ENCODE measurements around the gene PRSS2.
"Not testable (repeated sequence)": the region's sequence is repeated elsewhere in the genome, so short reads cannot be mapped to it uniquely, and the experiment has no call there.

Gene PRSS2

DNA sequence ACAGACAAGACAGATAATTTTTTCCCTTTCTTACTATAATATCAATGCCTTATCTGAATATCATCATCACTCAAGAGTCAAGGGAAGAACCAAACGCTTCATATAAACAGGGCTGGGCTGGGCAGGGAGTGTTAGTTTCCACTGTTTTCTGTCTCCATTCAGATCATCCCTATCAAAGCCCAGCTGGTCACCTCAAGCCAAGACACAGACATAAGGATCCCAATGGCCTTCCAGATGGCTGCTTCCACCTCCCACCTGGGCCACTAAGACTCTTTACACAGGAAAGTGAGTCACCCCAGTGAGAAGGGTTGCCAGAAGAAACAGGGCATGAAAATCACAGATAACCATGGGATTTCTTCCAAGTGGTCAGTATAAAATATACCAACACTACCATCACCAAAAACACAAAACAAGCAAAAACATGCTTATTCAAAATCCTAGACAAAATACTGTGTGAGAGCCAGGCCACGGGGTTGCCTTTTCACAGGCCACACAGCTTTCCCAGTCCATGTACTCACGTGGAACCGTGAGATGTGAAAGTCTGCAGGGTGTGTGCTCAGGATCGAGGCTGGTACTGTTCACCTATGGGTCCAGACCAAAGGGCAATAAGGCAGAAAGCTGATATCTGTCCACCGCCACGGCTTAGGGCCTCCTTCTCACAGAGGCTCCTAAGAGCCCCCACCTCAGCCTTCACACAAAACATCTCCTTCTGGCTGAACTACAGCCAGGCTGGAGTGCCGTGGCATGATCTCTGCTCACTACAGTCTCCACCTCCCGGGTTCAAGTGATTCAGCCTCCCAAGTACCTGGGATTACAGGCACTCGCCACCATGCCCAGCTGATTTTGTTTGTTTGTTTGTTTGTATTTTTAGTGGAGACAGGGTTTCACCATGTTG lies 15.8 kb upstream of the PRSS2 start:
- Histone ChIP-seq H4K20me1 (no peaks in the 10 kb centered on the region), H3K27me3 (no peaks in the 10 kb centered on the region)

DNA sequence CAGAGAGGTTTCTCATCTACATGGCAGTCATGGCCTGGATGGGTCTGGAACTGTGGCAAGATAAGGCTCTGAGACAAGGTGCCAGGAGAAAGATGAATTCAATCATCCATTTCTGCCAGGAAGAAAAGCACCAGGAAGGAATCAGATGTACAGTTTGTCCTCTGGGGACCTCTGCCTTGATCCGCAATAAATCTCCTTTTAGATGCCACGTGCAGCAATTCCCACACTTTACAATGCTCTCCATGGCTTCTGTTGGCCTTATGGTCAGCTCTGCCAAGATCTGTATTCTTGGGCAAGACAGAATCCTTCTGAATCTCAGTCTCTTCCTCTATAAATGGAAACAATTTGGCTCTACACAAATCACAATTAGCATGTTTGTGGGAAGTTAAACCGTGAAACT lies 12.5 kb upstream of the PRSS2 start:
- H4K20me1 ChIP-seq; H3K9ac ChIP-seq; H3K36me3 ChIP-seq; H3K27ac ChIP-seq; H3K4me3 ChIP-seq; H3K4me1 ChIP-seq; H3K27me3 ChIP-seq; H3K9me3 ChIP-seq (replicated peaks in 1 of 11); H3K4me2 ChIP-seq: not testable (repeated sequence)

More for the DNA sequence above, 15.8 kb upstream of the PRSS2 start:
- H3K4me1 ChIP-seq, result no peaks in the 10 kb centered on the region
- no peak for TF ChIP-seq Cebpa-rat (IDR thresholded peaks at IDR 0.05)
- H3K27ac ChIP-seq, result no peak overlapping the region
- no peaks in the 10 kb centered on the region for H3K36me3 ChIP-seq
- H3K4me2 ChIP-seq, result no peak overlapping the region
- no peak overlapping the region for H3K9ac ChIP-seq
- H3K9me3 ChIP-seq (replicated peaks in 1 of 11), result no peaks in the 10 kb centered on the region
- no peak overlapping the region for H3K4me3 ChIP-seq

DNA sequence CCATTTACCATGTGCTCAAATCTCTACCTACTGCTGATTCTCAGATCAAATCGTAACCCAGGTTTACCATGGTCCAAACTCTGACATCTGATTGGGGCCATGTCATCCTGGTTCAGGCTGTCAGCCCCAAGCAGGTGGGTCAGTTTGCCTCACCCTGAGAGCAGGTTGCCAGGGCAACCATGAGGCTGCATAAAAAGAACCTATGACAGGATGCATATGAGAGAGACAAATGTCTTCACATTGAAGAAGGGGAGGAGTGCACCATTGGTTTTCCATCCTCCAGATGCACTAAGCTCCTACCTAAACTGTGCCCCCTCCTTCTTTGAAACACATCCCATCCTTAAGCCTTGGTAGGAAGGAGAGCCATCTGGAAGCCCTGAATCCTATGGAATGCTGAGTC lies 11.3 kb upstream of the PRSS2 start:
- H3K9ac ChIP-seq, result no peak overlapping the region
- H3K27ac ChIP-seq, result no peak overlapping the region
- no peak for TF ChIP-seq Cebpa-rat (IDR thresholded peaks at IDR 0.05)
- H3K4me3 ChIP-seq, result no peak overlapping the region
- H3K9me3 ChIP-seq (replicated peaks in 1 of 11), result no peaks in the 10 kb centered on the region
- no peaks in the 10 kb centered on the region for H3K36me3 ChIP-seq
- H3K4me2 ChIP-seq, result no peak overlapping the region
- peaks cover 0 to 11% (median 6%) of the 10 kb centered on the region in 10 experiments; a peak in 9 of 20 replicates for H3K4me1 ChIP-seq
- no peaks in the 10 kb centered on the region for H4K20me1 ChIP-seq
- H3K27me3 ChIP-seq, result no peaks in the 10 kb centered on the region

DNA sequence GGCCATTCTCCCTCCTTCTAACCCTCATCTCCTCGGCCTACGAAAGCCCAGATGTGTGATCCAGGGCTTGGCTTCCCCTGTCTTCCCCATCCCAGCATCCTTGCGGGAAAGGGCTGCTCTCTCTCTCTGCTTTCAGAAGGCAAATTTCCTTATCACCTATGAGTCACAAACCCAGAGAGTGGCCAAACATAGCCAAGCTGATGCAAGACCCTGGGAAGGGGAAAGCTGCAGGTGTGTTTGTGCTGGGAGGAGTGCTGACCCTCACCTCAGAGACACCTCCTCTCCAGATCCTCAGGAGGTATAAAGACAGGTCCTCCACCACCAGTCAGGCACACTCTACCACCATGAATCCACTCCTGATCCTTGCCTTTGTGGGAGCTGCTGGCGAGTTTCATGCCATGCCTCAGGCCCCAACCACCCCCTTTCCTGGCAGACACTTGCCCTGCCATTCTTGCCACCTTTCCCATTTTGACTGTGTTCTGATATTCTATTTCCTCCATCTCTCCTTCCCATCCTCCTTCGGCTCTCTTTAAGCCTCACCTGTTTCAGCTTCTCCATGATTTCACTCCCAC lies 10.6 kb upstream of the PRSS2 start:
- no peak overlapping the region for H3K27ac ChIP-seq
- no peak overlapping the region for H3K4me3 ChIP-seq
- no peak for TF ChIP-seq Cebpa-rat (IDR thresholded peaks at IDR 0.05)
- H3K36me3 ChIP-seq, result no peaks in the 10 kb centered on the region
- H3K4me1 ChIP-seq, result peaks cover 0 to 11% (median 6%) of the 10 kb centered on the region in 10 experiments; a peak in 9 of 20 replicates
- H4K20me1 ChIP-seq, result no peaks in the 10 kb centered on the region
- no peaks in the 10 kb centered on the region for H3K27me3 ChIP-seq
- H3K4me2 ChIP-seq, result no peak overlapping the region
- no peaks in the 10 kb centered on the region for H3K9me3 ChIP-seq (replicated peaks in 1 of 11)
- no peak overlapping the region for H3K9ac ChIP-seq

DNA sequence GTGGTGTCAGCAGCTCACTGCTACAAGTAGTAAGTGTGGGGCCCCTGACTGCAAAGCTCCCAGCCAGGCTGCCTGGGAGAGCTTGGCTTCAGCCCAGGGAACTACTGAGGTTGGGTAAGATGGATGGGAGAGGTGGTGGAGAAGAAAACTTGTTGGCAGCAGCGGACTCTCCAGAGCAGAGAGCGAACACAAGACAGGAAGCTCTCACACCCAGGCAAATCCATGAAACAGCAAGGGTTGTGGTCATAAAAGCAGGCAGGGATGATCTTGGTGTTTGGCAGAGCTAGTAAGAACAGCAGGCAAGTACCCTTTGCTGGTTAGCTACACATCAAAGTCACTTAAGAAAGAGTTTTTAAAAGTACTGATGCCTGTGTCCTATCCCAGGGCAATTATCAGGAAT lies 9.2 kb upstream of the PRSS2 start:
- peaks cover 0 to 11% (median 6%) of the 10 kb centered on the region in 10 experiments; a peak in 9 of 20 replicates for H3K4me1 ChIP-seq
- not testable (repeated sequence) for H3K4me2 ChIP-seq; H4K20me1 ChIP-seq; H3K36me3 ChIP-seq; H3K9me3 ChIP-seq (replicated peaks in 1 of 11); H3K27me3 ChIP-seq; H3K9ac ChIP-seq; H3K4me3 ChIP-seq; H3K27ac ChIP-seq

DNA sequence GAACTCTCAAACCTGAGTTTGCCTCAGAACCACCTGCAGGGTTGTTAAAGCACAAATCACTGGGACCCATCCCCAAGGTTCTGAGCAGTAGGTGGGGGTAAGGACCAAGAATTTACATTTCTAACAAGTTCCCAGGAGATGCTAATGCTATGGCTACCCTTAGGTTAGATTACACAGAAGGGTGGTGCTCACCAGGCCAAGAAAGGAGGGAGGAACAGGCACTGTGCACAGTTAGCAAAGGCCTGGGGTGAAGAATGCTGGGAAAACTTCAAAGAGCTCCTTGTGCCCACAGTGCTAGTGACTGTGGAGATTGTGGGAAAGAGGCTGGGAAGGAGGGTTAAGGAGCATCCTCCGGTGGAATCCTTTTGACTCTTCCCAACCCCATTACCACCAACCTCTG lies 8.7 kb upstream of the PRSS2 start:
- Histone ChIP-seq H3K27ac (no peak overlapping the region), H3K4me2 (no peak overlapping the region), H3K9ac (no peak overlapping the region), H3K36me3 (no peaks in the 10 kb centered on the region), H3K4me3 (no peak overlapping the region), H4K20me1 (no peaks in the 10 kb centered on the region), H3K9me3 (replicated peaks in 1 of 11) (no peaks in the 10 kb centered on the region), H3K27me3 (no peaks in the 10 kb centered on the region), H3K4me1 (peaks cover 0 to 11% (median 6%) of the 10 kb centered on the region in 10 experiments; a peak in 9 of 20 replicates)
- no peak for TF ChIP-seq Cebpa-rat (IDR thresholded peaks at IDR 0.05)

DNA sequence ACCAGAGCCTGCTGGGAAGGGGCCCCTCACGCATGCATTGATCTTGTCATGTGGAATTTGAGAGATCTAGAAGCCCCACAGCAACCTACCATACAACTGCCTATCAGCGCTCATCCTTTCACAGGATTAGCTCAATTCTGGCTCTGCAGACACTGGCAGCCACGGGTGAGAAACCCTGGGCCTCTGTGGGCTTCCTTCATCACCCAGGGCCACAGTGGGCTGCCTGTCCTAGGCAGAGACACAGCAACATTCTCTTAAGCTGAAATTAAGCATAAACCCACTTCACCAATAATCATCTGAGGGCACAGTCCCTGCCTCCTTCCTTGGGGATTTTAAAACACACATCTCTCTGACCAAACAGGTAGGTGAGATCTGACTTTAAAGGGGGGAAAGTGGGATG lies 3.3 kb upstream of the PRSS2 start:
- H3K4me1 ChIP-seq, result peaks cover 0 to 28% (median 17%) of the 10 kb centered on the region in 10 experiments; a peak in 11 of 20 replicates
- no peak overlapping the region for H3K27ac ChIP-seq
- no peak overlapping the region for H3K4me3 ChIP-seq
- no peaks in the 10 kb centered on the region for H3K27me3 ChIP-seq
- no peaks in the 10 kb centered on the region for H4K20me1 ChIP-seq
- TF ChIP-seq Cebpa-rat (IDR thresholded peaks at IDR 0.05), result no peak
- H3K9me3 ChIP-seq (replicated peaks in 1 of 11), result no peaks in the 10 kb centered on the region
- H3K4me2 ChIP-seq, result no peak overlapping the region
- H3K9ac ChIP-seq, result no peak overlapping the region
- H3K36me3 ChIP-seq, result no peaks in the 10 kb centered on the region

DNA sequence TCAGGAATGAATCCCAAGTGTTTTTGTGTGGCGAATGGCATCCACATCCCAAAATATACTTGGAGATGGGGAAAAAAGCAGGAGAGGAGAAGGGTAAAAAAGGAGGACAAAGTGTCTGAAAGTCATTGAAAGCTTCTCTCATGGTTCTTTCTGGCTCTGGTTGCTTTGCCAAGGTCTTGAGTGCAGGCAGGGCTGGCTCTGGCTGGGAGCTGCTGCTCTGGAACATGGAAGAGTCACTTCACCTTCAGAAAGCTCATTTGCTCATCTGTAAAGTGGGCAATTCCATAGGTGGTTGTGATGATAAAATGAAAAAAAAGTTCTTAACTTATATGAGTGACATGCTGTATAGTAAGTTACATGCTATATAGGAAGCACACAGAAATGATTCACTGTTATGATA lies 2.9 kb upstream of the PRSS2 start:
- Histone ChIP-seq H3K27me3 (no peaks in the 10 kb centered on the region), H4K20me1 (no peaks in the 10 kb centered on the region), H3K4me1 (peaks cover 0 to 28% (median 17%) of the 10 kb centered on the region in 10 experiments; a peak in 11 of 20 replicates), H3K27ac (no peak overlapping the region), H3K36me3 (no peaks in the 10 kb centered on the region), H3K4me3 (no peak overlapping the region), H3K9me3 (replicated peaks in 1 of 11) (no peaks in the 10 kb centered on the region), H3K4me2 (no peak overlapping the region), H3K9ac (no peak overlapping the region)
- TF ChIP-seq Cebpa-rat (IDR thresholded peaks at IDR 0.05), result no peak

DNA sequence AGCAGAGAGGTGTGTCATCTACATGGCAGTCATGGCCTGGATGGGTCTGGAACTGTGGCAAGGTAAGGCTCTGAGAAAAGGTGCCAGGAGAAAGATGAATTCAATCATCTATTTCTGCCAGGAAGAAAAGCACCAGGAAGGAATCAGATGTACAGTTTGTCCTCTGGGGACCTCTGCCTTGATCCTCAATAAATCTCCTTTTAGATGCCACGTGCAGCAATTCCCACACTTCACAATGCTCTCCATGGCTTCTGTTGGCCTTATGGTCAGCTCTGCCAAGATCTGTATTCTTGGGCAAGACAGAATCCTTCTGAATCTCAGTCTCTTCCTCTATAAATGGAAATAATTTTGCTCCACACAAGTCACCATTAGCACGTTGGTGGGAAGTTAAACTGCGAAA lies 1.9 kb upstream of the PRSS2 start:
- not testable (repeated sequence) for H3K27me3 ChIP-seq; H3K36me3 ChIP-seq; H3K4me3 ChIP-seq; H3K27ac ChIP-seq; H3K9ac ChIP-seq; H3K4me2 ChIP-seq; H4K20me1 ChIP-seq; H3K9me3 ChIP-seq (replicated peaks in 1 of 11)
- peaks cover 0 to 19% (median 11%) of the 10 kb centered on the region in 10 experiments; a peak in 11 of 20 replicates for H3K4me1 ChIP-seq

DNA sequence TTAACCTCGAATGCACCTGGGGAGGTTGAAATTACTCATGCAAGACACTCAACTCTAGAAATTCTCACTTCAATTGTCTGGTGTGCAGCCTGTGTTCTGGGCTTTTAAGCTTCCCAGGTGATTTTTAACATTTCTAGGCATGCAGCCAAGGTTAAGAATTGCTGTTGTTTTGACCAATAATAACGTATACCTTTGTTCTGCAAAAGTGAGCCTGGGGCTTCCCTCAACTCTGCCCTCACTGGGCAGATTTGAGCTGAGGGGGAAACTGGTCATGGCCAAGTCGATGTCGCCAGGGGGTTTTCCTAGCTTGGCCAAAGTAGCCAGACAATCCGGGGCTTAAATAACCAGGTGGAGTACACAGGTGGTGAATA lies 568 bp downstream of the PRSS2 start:
- H3K36me3 ChIP-seq, result no peaks in the 10 kb centered on the region
- no peak overlapping the region for H3K9ac ChIP-seq
- H3K4me1 ChIP-seq, result peaks cover 0 to 19% (median 11%) of the 10 kb centered on the region in 10 experiments; a peak in 11 of 20 replicates
- no peaks in the 10 kb centered on the region for H3K27me3 ChIP-seq
- no peak for TF ChIP-seq Cebpa-rat (IDR thresholded peaks at IDR 0.05)
- no peaks in the 10 kb centered on the region for H3K9me3 ChIP-seq (replicated peaks in 1 of 11)
- H3K4me2 ChIP-seq, result peak overlapping the region in 5 of 11 experiments; percentile 14 to 48 (median 34); a peak in 5 of 22 replicates
- H3K27ac ChIP-seq, result no peak overlapping the region
- H3K4me3 ChIP-seq, result no peak overlapping the region
- no peaks in the 10 kb centered on the region for H4K20me1 ChIP-seq
